Activated CD8-positive, alpha-beta memory T cell treated with anti-CD3 and anti-CD28 coated beads for 1 hour (primary cell): ENCODE data around the gene SSTR5.

Source experiments
- DNase-seq, 2 donors: peaks; one replicate each; pipeline ENCODE4 v3.0.0-alpha.2; 2020; ENCODE audit warnings: low read depth in 1 of 2; ENCODE audit errors: extremely low read depth in 1 of 2

SSTR5 gene

GRCh38 chr16:1119766-1120576, 47.4 kb downstream of the SSTR5 start:
- DNase-seq = no peak

- DNase-seq = no peak
These were observed 48.0 kb downstream of the SSTR5 start for GRCh38 chr16:1120577-1120941.

- DNase-seq = no peak
These were observed 48.5 kb downstream of the SSTR5 start for GRCh38 chr16:1121009-1121408.

- no peak for DNase-seq
These were observed 49.3 kb downstream of the SSTR5 start for GRCh38 chr16:1121601-1122397.

GRCh38 chr16:1122398-1122765, 49.8 kb downstream of the SSTR5 start:
- DNase-seq = no peak

GRCh38 chr16:1123525-1124230, 51.1 kb downstream of the SSTR5 start:
- DNase-seq = no peak

GRCh38 chr16:1124291-1124690, 51.7 kb downstream of the SSTR5 start:
- no peak for DNase-seq

- DNase-seq = no peak
These were observed 52.2 kb downstream of the SSTR5 start for GRCh38 chr16:1124795-1125194.

- no peak for DNase-seq
These were observed 52.9 kb downstream of the SSTR5 start for GRCh38 chr16:1125471-1125870.

- no peak for DNase-seq
These were observed 53.5 kb downstream of the SSTR5 start for GRCh38 chr16:1126044-1126443.

GRCh38 chr16:1126586-1126985, 54.0 kb downstream of the SSTR5 start:
- no peak for DNase-seq

- no peak for DNase-seq
These were observed 54.6 kb downstream of the SSTR5 start for GRCh38 chr16:1127101-1127500.

- no peak for DNase-seq
These were observed 55.6 kb downstream of the SSTR5 start for GRCh38 chr16:1127971-1128715.

GRCh38 chr16:1129106-1129960, 56.8 kb downstream of the SSTR5 start:
- DNase-seq = no peak

GRCh38 chr16:1130382-1130781, 57.8 kb downstream of the SSTR5 start:
- DNase-seq = no peak
